HepG2 (cell line): ENCODE data around the gene SFI1. TPM values are rescaled to one million over a fixed set of nuclear protein-coding genes. Genes with fewer than 3 reads are reported as not detected.

Experiments
- ATAC-seq: fragments of 200-7000 bp; cut with Tn5 transposase; 3 replicates; pipeline ENCODE4 v1.9.1; 2020; ENCODE audit warnings: mild to moderate bottlenecking, moderate library complexity
- BruUV-seq: library from RNA; stranded (reverse); fragments of 400-500 nt; replicated peaks from 2 replicates; lab custom pipeline; 2021; lab: Mats Ljungman, UMichigan
- CTCF ChIA-PET: fragments of 300-600 bp; formaldehyde crosslinking; extraction: SDS; loops from one replicate; lab custom pipeline; 2021; ENCODE audit warnings: low total read pairs, inconsistent platforms, low intra/inter-chr PET ratio; lab: Yijun Ruan, JAX
- POLR2A ChIA-PET: fragments of 350-600 bp; sonication (Branson Sonifier 250); formaldehyde crosslinking; loops from one replicate; lab custom pipeline; 2020; ENCODE audit warnings: antibody characterized with exemption, inconsistent platforms; lab: Yijun Ruan, JAX
- DNase-seq: peaks from one replicate; pipeline ENCODE4 v3.0.0-alpha.2; 2015; ENCODE audit warnings: low spot score
- FAIRE-seq: peaks from 3 replicates; lab custom pipeline; 2011; peaks lifted over from hg19 to GRCh38; lab: Jason Lieb, UNC
- H2AFZ ChIP-seq: one replicate; pipeline ENCODE4 v1.6.1; 2011; ENCODE audit warnings: low read length, inconsistent platforms
- H3K27ac ChIP-seq: fragments of 300-600 bp; 3 replicates; pipeline ENCODE4 v1.8.0; 2011; ENCODE audit warnings: mixed run types, mild to moderate bottlenecking, mixed read lengths, low read length, inconsistent platforms; ENCODE audit not compliant: insufficient read depth; ENCODE audit errors: extremely low read length
- H3K27me3 ChIP-seq, 2 experiments: fragments of 200-600 bp in 1 of 2; 2 replicates in 1 of 2; 3 replicates in 1 of 2; pipeline versions ENCODE4 v1.6.0 to v1.8.0; 2011; ENCODE audit warnings: low read length in 2 of 2, mild to moderate bottlenecking in 2 of 2, moderate library complexity in 2 of 2, inconsistent platforms in 1 of 2; ENCODE audit not compliant: insufficient read depth in 2 of 2, control insufficient read depth in 1 of 2
- H3K36me3 ChIP-seq, 2 experiments: fragments of 200-600 bp in 1 of 2; replicated peaks in 1 of 2; 2 replicates in 1 of 2; 3 replicates in 1 of 2; pipeline versions ENCODE4 v1.5.1 to v1.8.0; 2011; ENCODE audit warnings: low read length in 2 of 2, inconsistent platforms in 1 of 2; ENCODE audit not compliant: insufficient read depth in 2 of 2, control insufficient read depth in 1 of 2
- H3K4me1 ChIP-seq: 2 replicates; pipeline ENCODE4 v1.5.1; 2012; ENCODE audit warnings: low read length, inconsistent platforms; ENCODE audit not compliant: insufficient read depth
- H3K4me2 ChIP-seq: 2 replicates; pipeline ENCODE4 v1.6.0; 2011; ENCODE audit warnings: low read depth, low read length, inconsistent platforms
- H3K4me3 ChIP-seq, 3 experiments: fragments of 200-600 bp in 1 of 3; sonication (generic), shearing (Covaris generic) in 1 of 3; replicated peaks in 1 of 3; 2 replicates each; pipeline ENCODE4 v1.5.1; 2011 to 2016; ENCODE audit warnings: low read length in 3 of 3, inconsistent platforms in 2 of 3, low read depth in 2 of 3, mild to moderate bottlenecking in 2 of 3, control low read depth in 1 of 3, mixed read lengths in 1 of 3; ENCODE audit not compliant: insufficient read depth in 1 of 3
- H3K79me2 ChIP-seq: one replicate; pipeline ENCODE4 v1.6.1; 2011; ENCODE audit warnings: low read length, inconsistent platforms; ENCODE audit not compliant: insufficient read depth
- H3K9ac ChIP-seq: 2 replicates; pipeline ENCODE4 v1.6.0; 2011; ENCODE audit warnings: mild to moderate bottlenecking, low read depth, low read length, inconsistent platforms; ENCODE audit not compliant: insufficient read depth
- H3K9me3 ChIP-seq: 2 replicates; pipeline ENCODE4 v1.5.1; 2012; ENCODE audit warnings: mild to moderate bottlenecking, low read length
- H4K20me1 ChIP-seq: 2 replicates; pipeline ENCODE4 v1.6.0; 2011; ENCODE audit warnings: inconsistent platforms, mild to moderate bottlenecking, low read length, moderate library complexity; ENCODE audit not compliant: insufficient read depth
- ARID2 ChIP-seq: sonication (generic); formaldehyde crosslinking; IDR thresholded peaks from 2 replicates; pipeline ENCODE4 v1.8.1; 2022; ENCODE audit warnings: mild to moderate bottlenecking, missing genetic modification reagents, borderline replicate concordance
- FOSL2 ChIP-seq: sonication (generic); formaldehyde crosslinking; IDR thresholded peaks from 2 replicates; pipeline ENCODE4 v1.4.0; 2020; ENCODE audit warnings: missing genetic modification reagents
- FOXK1 ChIP-seq: sonication (generic); formaldehyde crosslinking; IDR thresholded peaks from 2 replicates; pipeline ENCODE4 v1.4.0; 2020; ENCODE audit warnings: low read depth, missing genetic modification reagents, borderline replicate concordance
- IKZF4 ChIP-seq: sonication (generic); formaldehyde crosslinking; IDR thresholded peaks from 2 replicates; pipeline ENCODE4 v1.5.1; 2020; ENCODE audit warnings: borderline replicate concordance, mild to moderate bottlenecking, low read depth, missing genetic modification reagents; ENCODE audit errors: not compliant biosample characterization
- KMT2B ChIP-seq: IDR thresholded peaks from 2 replicates; pipeline ENCODE4 v1.6.1; 2016; ENCODE audit warnings: missing genetic modification reagents, missing compliant biosample characterization
- NR0B2 ChIP-seq: sonication (generic); formaldehyde crosslinking; IDR thresholded peaks from 2 replicates; pipeline ENCODE4 v1.4.0; 2020; ENCODE audit warnings: mild to moderate bottlenecking, missing genetic modification reagents
- SAP130 ChIP-seq: IDR thresholded peaks from 2 replicates; pipeline ENCODE4 v1.6.1; 2016; ENCODE audit warnings: low read depth
- SMC3 ChIP-seq: IDR thresholded peaks from 2 replicates; pipeline ENCODE4 v1.6.1; 2011; ENCODE audit warnings: low read length, improper control_type of control experiment
- STAG1 ChIP-seq: sonication (generic); formaldehyde crosslinking; IDR thresholded peaks from 2 replicates; pipeline ENCODE4 v1.4.0; 2020; ENCODE audit warnings: missing genetic modification reagents
- XRCC5 ChIP-seq: fragments of 200-400 bp; formaldehyde crosslinking; optimal IDR thresholded peaks from 2 replicates; pipeline ENCODE3; 2017; ENCODE audit warnings: mild to moderate bottlenecking, low read length
- ZBTB39 ChIP-seq: sonication (generic); formaldehyde crosslinking; IDR thresholded peaks from 2 replicates; pipeline ENCODE4 v1.5.0; 2020; ENCODE audit warnings: missing genetic modification reagents
- ZBTB7A ChIP-seq: sonication (generic); formaldehyde crosslinking; IDR thresholded peaks from 2 replicates; pipeline ENCODE4 v1.8.0; 2022; ENCODE audit warnings: mild to moderate bottlenecking, missing genetic modification reagents
- ZNF205 ChIP-seq: IDR thresholded peaks from 2 replicates; pipeline ENCODE4 v1.6.1; 2018; ENCODE audit warnings: missing biosample characterization, missing genetic modification reagents
- ZSCAN20 ChIP-seq: sonication (generic); formaldehyde crosslinking; IDR thresholded peaks from 2 replicates; pipeline ENCODE4 v1.4.0; 2020; ENCODE audit warnings: missing genetic modification reagents, mild to moderate bottlenecking, borderline replicate concordance
- ZSCAN25 ChIP-seq: sonication (generic); formaldehyde crosslinking; IDR thresholded peaks from 2 replicates; pipeline ENCODE4 v1.8.0; 2022; ENCODE audit warnings: mild to moderate bottlenecking, missing genetic modification reagents
- WGBS: methylation state at CpG from one replicate; pipeline ENCODE4 v1.1.6; 2017; ENCODE audit warnings: low lambda C conversion rate; 5-methylcytosine and 5-hydroxymethylcytosine counted together
- in situ Hi-C: cut with HindIII; loops from 2 replicates; pipeline ENCODE4 v1.10.0; 2017; ENCODE audit warnings: low pct_unique_long_range_greater_than_20kb; ENCODE audit not compliant: extremely low pct_ligation_motif_present
- intact Hi-C: fragments of 100-400 bp; cut with micrococcal nuclease; formaldehyde crosslinking; loops from one replicate; pipeline ENCODE4 v1.10.0; 2022; ENCODE audit not compliant: unreplicated experiment
- polyA plus RNA-seq, 8 experiments: library from polyadenylated mRNA; depleted of rRNA in 3 of 8; stranded (reverse) in 7 of 8; unstranded in 1 of 8; fragments of >200 nt; fragmentation: Illumina TruSeq in 4 of 8; extraction: Trizol in 4 of 8; gene quantifications; 2 replicates each; pipeline versions ENCODE4 v1.2.1 to v1.2.3, GENCODE V29; 2011 to 2016; ENCODE audit warnings: low read depth in 4 of 8, missing spikeins in 1 of 8, mixed read lengths in 1 of 8; ENCODE audit not compliant: insufficient read depth in 1 of 8
- total RNA-seq, 5 experiments: library from RNA; depleted of rRNA; stranded (reverse); fragments of >200 nt; fragmentation: Illumina TruSeq; extraction: Trizol; gene quantifications; 2 replicates each; pipeline ENCODE4 v1.2.3, GENCODE V29; 2016; ENCODE audit warnings: low read depth in 1 of 5

SFI1 gene
- total and polyA plus RNA-seq, 2 of the 13 experiments (the other 11 are each of a cell fraction or from before 2014, with no cell fraction given): 20.5 to 40.1 TPM

GRCh38 chr22:31449506-31449905, 46.8 kb upstream of the SFI1 start:
- ChIA-PET CTCF (no interaction called here), POLR2A (no interaction called here)
- H4K20me1 ChIP-seq: no peaks in the 10 kb centered on the region
- no peak overlapping the region for H3K4me3 ChIP-seq
- no peak overlapping the region for H3K27ac ChIP-seq
- H3K4me2 ChIP-seq: no peak overlapping the region
- H3K4me1 ChIP-seq: no peaks in the 10 kb centered on the region
- H3K79me2 ChIP-seq: no peaks in the 10 kb centered on the region
- H3K36me3 ChIP-seq: peaks cover 11 to 47% of the 10 kb centered on the region in 2 experiments
- WGBS: 98% methylated on average over 4 of the region's 4 CpGs
- in situ Hi-C loops (no loop called here), intact Hi-C loops (no loop called here)
- H2AFZ ChIP-seq: no peak overlapping the region
- TF ChIP-seq KMT2B (CRISPR knock-in tag): no peak
- no peak for TF ChIP-seq ZBTB39 (CRISPR knock-in tag)
- no peak for TF ChIP-seq XRCC5
- no peak for FAIRE-seq
- H3K27me3 ChIP-seq: no peaks in the 10 kb centered on the region
- H3K9ac ChIP-seq: no peak overlapping the region
- H3K9me3 ChIP-seq: no peaks in the 10 kb centered on the region
- no TSS peak for BruUV-seq
- ATAC-seq: no peak
- DNase-seq: no peak

- 80% methylated on average over 5 of the region's 5 CpGs for WGBS
- FAIRE-seq: peak; percentile 86
- TF ChIP-seq ZBTB7A: no peak
- peak; percentile 24; the same call in 1 of the 2 replicates for TF ChIP-seq SMC3
- TF ChIP-seq SAP130: 0 out of 2 replicates have a peak, but pooled peaks have one; percentile 27
- no peak for TF ChIP-seq FOSL2
- peak; percentile 45 for TF ChIP-seq STAG1 (CRISPR knock-in tag)
- no peak for TF ChIP-seq FOXK1 (CRISPR knock-in tag)
- no peak for TF ChIP-seq ZNF205
- no peak for TF ChIP-seq IKZF4
- no peak for TF ChIP-seq NR0B2
- TF ChIP-seq ZSCAN25 (CRISPR knock-in tag): no peak
- no peak for TF ChIP-seq ARID2 (CRISPR knock-in tag)
- TF ChIP-seq ZSCAN20: no peak
Observed at GRCh38 chr22:31451709-31452571, 44.4 kb upstream of the SFI1 start.

More at GRCh38 chr22:31451709-31452571, 44.4 kb upstream of the SFI1 start:
- no peak overlapping the region for H3K4me3 ChIP-seq
- CTCF ChIA-PET: interaction anchor here (0.8 kb wide), 1 partner anchor 105 kb away, joined by 4 read pairs; no protein-coding TSS in a partner anchor
- H4K20me1 ChIP-seq: no peaks in the 10 kb centered on the region
- intact Hi-C loops (no loop called here), in situ Hi-C loops (no loop called here)
- peak; percentile 93 for ATAC-seq
- H3K9me3 ChIP-seq: no peaks in the 10 kb centered on the region
- no peak overlapping the region for H3K9ac ChIP-seq
- BruUV-seq: no TSS peak
- no peaks in the 10 kb centered on the region for H3K27me3 ChIP-seq
- no peaks in the 10 kb centered on the region for H3K4me1 ChIP-seq
- H2AFZ ChIP-seq: no peak overlapping the region
- POLR2A ChIA-PET: interaction anchor here (0.7 to 1.1 kb wide), 2 partner anchors 105 to 209 kb away, joined by 3 read pairs; no protein-coding TSS in a partner anchor
- H3K36me3 ChIP-seq: peaks cover 8 to 46% of the 10 kb centered on the region in 2 experiments; a peak in 4 of 5 replicates
- peak; percentile 57 for DNase-seq
- H3K4me2 ChIP-seq: no peak overlapping the region
- H3K79me2 ChIP-seq: no peaks in the 10 kb centered on the region
- no peak overlapping the region for H3K27ac ChIP-seq
